Measurements from ENCODE around the gene PARD6G. TPM values are rescaled to one million over a fixed set of nuclear protein-coding genes. Genes with fewer than 3 reads are reported as not detected.
"Not testable (repeated sequence)": the region's sequence is repeated elsewhere in the genome, so short reads cannot be mapped to it uniquely, and the experiment has no call there.

Gene PARD6G, protein sequence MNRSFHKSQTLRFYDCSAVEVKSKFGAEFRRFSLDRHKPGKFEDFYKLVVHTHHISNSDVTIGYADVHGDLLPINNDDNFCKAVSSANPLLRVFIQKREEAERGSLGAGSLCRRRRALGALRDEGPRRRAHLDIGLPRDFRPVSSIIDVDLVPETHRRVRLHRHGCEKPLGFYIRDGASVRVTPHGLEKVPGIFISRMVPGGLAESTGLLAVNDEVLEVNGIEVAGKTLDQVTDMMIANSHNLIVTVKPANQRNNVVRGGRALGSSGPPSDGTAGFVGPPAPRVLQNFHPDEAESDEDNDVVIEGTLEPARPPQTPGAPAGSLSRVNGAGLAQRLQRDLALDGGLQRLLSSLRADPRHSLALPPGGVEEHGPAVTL
- total RNA-seq = 1 to 10 TPM in 2 of 3 donors, under 1 TPM in 1; 0.58 to 8.5 (median 2.0) TPM
- long read RNA-seq, donor 1, partial matches to known transcripts = 2 of 4 reads
- long read RNA-seq, donor 1, other reads (novel, unspliced or antisense) = 2 of 4 reads
- long read RNA-seq, donor 2 = 0 reads

DNA sequence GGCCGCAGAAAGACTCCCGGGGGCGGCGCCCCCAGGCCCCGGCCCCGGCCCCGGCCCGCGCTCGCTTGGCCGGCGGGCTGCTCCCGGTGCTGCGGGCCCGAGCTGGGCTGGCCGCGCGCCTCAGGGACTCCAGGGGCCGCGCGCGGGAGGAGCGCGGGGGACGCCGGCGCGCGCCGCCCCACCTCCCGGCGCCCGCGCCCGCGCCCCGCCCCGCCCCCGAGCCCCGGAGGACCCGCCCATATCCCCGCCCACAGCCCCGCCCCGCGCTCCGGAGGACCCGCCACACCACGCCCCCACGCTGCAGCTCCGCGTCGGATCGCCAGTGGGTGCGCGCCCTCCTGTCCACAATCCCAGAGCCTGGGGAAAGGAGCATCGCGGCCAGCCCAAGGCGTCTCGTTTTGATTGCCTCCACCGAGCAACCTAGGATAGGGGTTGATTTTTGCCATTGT lies at the start of gene PARD6G:
TSS of gene PARD6G (minus strand) at position 122 of the 449 bp plus-strand sequence. CDS start 166 bp downstream, outside the sequence.
- TF ChIP-seq, protein P1, sequence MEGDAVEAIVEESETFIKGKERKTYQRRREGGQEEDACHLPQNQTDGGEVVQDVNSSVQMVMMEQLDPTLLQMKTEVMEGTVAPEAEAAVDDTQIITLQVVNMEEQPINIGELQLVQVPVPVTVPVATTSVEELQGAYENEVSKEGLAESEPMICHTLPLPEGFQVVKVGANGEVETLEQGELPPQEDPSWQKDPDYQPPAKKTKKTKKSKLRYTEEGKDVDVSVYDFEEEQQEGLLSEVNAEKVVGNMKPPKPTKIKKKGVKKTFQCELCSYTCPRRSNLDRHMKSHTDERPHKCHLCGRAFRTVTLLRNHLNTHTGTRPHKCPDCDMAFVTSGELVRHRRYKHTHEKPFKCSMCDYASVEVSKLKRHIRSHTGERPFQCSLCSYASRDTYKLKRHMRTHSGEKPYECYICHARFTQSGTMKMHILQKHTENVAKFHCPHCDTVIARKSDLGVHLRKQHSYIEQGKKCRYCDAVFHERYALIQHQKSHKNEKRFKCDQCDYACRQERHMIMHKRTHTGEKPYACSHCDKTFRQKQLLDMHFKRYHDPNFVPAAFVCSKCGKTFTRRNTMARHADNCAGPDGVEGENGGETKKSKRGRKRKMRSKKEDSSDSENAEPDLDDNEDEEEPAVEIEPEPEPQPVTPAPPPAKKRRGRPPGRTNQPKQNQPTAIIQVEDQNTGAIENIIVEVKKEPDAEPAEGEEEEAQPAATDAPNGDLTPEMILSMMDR (IDR thresholded peaks at IDR 0.05) = no peak
- DNase-seq = peak; percentile 77 to 82 (median 82)
- Histone ChIP-seq H3K36me3 (ENCODE audit: low read depth) (no peaks in the 10 kb centered on the region), H3K9me3 (no peaks in the 10 kb centered on the region), H3K4me3 (peak within 1 kb of the TSS; percentile 14), H3K4me1 (ENCODE audit: low read depth) (peaks cover 6% of the 10 kb centered on the region)
- ATAC-seq = peak; percentile 93
- intact Hi-C loops (cut with DNase I, micrococcal nuclease) = no loop called here

DNA sequence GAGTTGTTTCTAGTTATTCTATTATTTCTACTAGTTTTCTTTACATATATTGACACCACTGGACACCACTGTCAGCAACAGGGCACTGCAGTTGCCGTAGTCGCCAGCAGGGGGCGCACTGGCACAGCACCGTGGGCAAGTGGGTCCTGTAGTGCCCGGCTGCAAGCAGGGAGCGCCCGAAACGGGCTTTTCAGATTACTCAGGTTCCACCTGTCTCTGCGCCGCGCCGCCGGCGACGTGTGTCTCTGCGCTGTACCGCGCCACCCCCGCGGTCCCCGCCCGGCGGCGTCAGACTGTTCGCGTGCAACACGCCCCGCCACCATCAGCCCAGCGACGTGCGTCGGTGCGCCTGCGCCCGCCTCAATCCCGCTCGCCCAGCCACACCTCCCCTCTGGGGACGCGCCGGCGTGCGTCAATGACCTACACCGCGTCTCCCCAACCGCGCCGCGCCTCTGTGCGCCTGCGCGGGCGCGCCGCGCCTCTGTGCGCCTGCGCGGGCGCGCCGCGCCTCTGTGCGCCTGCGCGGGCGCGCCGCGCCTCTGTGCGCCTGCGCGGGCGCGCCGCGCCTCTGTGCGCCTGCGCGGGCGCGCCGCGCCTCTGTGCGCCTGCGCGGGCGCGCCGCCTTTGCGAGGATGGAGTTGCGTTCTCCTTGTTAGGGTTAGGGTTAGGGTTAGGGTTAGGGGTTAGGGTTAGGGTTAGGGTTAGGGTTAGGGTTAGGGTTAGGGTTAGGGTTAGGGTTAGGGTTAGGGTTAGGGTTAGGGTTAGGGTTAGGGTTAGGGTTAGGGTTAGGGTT lies 15.1 kb upstream of the PARD6G start:
- TF ChIP-seq, protein P1 (IDR thresholded peaks at IDR 0.05) = peak; percentile 11
- peak; percentile 55 for ATAC-seq
- H3K36me3 ChIP-seq (ENCODE audit: low read depth); H3K4me3 ChIP-seq; intact Hi-C loops (cut with DNase I, micrococcal nuclease); H3K4me1 ChIP-seq (ENCODE audit: low read depth); H3K9me3 ChIP-seq: not testable (repeated sequence)
- DNase-seq = peak; percentile 42 to 58 (median 46)

DNA sequence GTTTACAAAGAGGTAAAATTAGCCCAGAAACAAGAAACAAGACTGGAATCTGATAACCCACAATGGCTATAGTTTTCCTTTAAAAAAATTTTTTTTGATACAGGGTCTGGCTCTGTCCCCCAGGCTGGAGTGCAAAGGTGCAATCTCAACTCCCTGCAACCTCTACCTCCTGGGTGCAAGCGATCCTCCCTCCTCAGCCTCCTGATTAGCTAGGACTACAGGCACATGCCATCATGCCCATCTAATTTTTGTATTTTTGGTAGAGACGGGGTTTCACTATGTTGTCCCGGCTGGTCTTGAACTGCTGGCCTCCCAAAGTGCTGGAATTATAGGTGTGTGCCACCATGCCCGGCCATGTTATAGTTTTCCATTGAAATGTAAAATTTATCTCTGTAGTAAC lies 12.3 kb upstream of the PARD6G start:
- TF ChIP-seq, protein P1 (IDR thresholded peaks at IDR 0.05) = no peak
- ATAC-seq (no peak), DNase-seq (no peak)
- intact Hi-C loops (cut with DNase I, micrococcal nuclease) = no loop called here
- no peaks in the 10 kb centered on the region for H3K36me3 ChIP-seq (ENCODE audit: low read depth)
- H3K4me3 ChIP-seq = no peak overlapping the region
- no peaks in the 10 kb centered on the region for H3K9me3 ChIP-seq
- no peaks in the 10 kb centered on the region for H3K4me1 ChIP-seq (ENCODE audit: low read depth)

DNA sequence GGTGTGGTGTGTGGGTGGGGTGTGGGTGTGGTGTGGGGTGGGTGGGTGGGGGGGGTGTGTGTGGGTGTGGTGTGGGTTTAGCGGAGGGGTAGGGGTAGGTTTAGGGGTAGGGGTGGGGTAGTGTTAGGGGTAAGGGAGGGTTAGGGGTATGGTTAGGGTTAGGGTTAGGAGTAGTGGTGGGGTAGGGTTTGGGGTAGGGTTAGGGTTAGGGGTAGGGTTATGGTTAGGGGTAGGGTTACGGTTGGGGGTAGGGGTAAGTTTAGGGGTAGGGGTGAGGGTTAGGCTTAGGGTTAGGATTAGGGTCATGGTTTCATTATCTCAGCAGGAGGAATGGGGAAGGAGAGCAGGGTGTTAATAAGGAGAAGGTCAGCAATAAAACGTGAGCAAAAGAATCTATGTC lies 11.3 kb upstream of the PARD6G start:
- peak; percentile 11 for ATAC-seq
- H3K4me3 ChIP-seq = no peak overlapping the region
- DNase-seq = no peak
- no peaks in the 10 kb centered on the region for H3K36me3 ChIP-seq (ENCODE audit: low read depth)
- H3K4me1 ChIP-seq (ENCODE audit: low read depth) = no peaks in the 10 kb centered on the region
- no peaks in the 10 kb centered on the region for H3K9me3 ChIP-seq
- intact Hi-C loops (cut with DNase I, micrococcal nuclease) = no loop called here
- TF ChIP-seq, protein P1 (IDR thresholded peaks at IDR 0.05) = no peak

DNA sequence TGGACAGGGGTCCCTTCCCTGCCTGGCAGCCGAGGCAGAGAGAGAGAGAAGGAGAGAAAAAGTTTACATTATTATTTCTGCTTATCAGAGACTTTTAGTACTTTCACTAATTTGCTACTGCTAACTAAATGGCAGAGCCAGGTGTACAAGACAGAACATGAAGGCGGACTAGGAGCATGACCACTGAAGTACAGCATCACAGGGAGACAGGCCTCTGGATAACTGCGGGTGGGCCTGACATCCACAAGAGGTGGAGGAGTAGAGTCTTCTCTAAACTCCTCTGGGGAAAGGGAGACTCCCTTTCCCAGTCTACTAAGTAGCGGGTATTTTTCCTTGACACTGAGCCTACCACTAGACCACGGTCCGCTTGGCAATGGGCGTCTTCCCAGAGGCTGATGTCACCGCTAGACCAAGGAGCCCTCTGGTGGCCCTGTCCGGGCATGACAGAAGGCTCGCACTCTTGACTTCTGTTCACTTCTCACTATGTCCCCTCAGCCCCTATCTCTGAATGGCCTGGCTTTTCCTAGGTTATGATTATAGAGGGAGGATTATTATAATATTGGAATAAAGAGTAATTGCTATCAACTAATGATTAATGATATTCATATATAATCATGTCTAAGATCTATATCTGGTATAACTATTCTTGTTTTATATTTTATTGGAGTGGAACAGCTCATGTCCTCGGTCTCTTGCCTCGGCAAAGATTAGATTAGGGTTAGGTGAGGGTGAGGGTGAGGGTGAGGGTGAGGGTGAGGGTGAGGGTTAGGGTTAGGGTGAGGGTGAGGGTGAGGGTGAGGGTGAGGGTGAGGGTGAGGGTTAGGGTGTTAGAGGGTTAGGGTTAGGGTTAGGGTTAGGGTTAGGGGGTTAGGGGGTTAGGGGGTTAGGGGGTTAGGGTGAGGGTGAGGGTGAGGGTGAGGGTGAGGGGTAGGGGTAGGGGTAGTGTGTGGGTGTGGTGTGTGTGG lies 10.5 kb upstream of the PARD6G start:
- intact Hi-C loops (cut with DNase I, micrococcal nuclease); H3K4me3 ChIP-seq; H3K9me3 ChIP-seq; H3K36me3 ChIP-seq (ENCODE audit: low read depth); H3K4me1 ChIP-seq (ENCODE audit: low read depth): not testable (repeated sequence)
- peak in 2 of 3 donors; percentile 80 to 86 for DNase-seq
- TF ChIP-seq, protein P1 (IDR thresholded peaks at IDR 0.05) = peak; percentile 68
- peak; percentile 45 for ATAC-seq

All from mucosa of descending colon (tissue), 3 donors.